Measurements from ENCODE around the gene NACC1. TPM values are rescaled to one million over a fixed set of nuclear protein-coding genes. Genes with fewer than 3 reads are reported as not detected.

The NACC1 gene
- 100 to 1,000 TPM; 116 to 119 TPM for total RNA-seq

DNA sequence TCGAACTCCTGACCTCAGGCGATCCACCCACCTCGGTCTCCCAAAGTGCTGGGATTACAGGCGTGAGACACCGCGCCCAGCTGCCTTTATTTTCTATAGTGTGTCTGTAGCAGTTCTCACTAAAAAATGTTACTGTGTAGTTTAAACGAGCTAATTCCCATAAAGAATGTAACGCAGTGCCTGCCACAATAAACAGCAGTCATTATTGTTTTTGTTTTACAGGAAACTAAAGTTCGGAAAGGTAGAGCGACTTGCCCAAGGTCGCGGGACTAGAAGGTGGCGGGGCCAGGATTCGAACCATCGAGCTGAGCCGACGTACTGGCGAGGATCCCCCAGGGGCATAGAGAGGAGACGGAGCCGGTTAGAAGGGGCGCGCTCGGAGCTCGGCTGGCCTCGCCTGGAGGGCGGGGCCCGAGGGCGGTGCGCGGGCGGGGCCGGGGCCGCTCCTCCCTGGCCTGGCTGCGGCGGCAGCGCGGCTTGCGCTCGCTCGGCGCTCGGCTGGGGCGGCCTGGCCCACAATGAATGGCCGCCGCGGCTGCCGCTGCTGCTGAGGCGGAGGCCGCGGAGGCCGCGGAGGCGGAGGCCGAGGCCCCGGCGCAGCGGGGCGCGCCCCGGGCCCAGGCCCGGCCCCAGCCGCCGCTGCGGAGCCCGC, at the start of gene NACC1:
NACC1 (plus strand) TSS at position 493 of the 652 bp plus-strand sequence. CDS start 16,944 bp downstream, outside the sequence.
- POLR2A ChIA-PET = interaction anchor here (0.6 to 2.8 kb wide), 8 partner anchors 10 to 50 kb away, joined by 3 to 35 read pairs (median 5); no protein-coding TSS in a partner anchor

GRCh38 chr19:13069415-13070359, 48.4 kb upstream of the NACC1 start:
- POLR2A ChIA-PET = no interaction called here

More for the DNA sequence above, at the start of gene NACC1:
- CTCF ChIA-PET = interaction anchor here (0.7 to 3.8 kb wide), 11 partner anchors 10 to 152 kb away, joined by 3 to 15 read pairs (median 4); partner anchors contain the start of genes IER2 and STX10

GRCh38 chr19:13070425-13071140, 47.5 kb upstream of the NACC1 start:
- CTCF ChIA-PET = interaction anchor here (1.4 to 1.7 kb wide), 2 partner anchors 10 to 23 kb away, joined by 3 to 5 read pairs; no protein-coding TSS in a partner anchor
- POLR2A ChIA-PET = interaction anchor here (0.6 kb wide), 1 partner anchor 271 kb away, joined by 9 read pairs; no protein-coding TSS in a partner anchor

More at GRCh38 chr19:13069415-13070359, 48.4 kb upstream of the NACC1 start:
- CTCF ChIA-PET = interaction anchor here (1.4 to 1.7 kb wide), 2 partner anchors 9 to 24 kb away, joined by 3 to 5 read pairs; no protein-coding TSS in a partner anchor

DNA sequence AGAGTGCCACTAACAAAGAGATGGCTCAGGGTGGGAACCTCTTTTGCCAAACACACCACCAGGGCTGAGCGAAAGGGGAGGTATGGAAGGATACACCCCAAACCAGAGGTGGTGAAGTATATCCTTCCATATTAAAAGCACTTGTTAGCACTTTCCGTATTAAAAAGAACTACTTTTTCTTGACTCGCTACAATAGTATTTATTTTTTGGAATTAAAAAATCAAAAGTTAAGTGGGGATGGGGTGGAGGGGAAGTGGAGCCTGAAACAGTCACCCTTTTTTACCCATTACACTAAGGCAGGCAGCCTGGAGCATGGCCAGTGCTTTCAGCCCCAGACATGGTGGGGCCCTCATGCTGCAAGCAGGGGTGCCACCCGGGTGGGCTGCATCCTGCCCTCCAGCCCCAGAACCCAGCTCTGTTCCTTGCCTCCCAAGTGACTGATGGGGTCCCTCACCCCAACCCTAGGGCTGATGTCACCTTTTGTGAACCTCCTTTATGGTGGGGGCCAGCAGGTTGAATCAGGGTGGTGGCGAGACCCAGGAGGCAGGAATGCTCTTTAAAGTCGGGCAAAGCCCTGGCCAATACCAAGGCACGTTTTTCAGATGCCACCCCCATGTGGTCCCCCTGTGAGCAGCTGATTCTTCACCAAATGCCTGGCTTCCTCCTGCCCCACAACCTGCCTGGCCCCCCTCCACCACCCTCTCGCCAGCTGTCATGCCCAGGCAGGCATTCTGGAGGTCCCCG, 46.4 kb upstream of the NACC1 start:
- CTCF ChIA-PET = no interaction called here
- POLR2A ChIA-PET = no interaction called here

DNA sequence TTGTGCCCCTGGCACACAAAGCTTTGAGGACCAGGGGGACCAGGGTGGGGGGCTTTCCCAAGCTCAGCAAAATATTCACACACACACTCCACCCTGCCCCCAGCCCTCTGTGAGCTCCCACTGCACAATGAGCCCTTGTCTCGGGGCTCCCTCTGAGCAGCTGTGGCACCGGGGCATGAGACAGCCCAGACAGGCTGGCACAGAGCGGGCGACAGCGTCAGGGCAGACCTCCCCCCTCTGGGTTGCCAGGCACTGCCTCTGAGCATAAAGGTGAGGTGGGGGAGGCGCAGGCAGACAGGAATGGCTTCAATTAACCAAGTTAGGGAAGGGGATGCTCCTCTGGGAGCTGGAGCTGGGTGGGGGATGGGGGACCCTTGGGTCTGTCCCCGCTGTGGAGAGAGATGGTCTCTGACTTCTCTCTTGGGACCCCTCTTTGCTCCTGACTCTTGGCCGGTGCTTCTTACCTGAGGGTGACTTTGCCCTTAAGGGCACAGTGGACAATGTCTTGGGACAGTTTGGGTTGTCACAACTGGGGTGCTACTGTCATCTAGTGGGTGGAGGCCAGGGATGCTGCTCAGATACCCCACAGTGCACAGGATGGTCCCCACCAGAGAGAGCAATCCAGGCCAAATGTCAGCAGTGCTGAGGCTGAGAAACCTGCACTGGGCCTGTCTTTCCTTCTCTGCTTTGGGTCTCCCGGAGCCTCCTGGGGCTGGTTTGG, 45.7 kb upstream of the NACC1 start:
- POLR2A ChIA-PET = no interaction called here
- CTCF ChIA-PET = interaction anchor here (1.1 to 2.5 kb wide), 2 partner anchors 11 to 21 kb away, joined by 3 to 10 read pairs; no protein-coding TSS in a partner anchor

GRCh38 chr19:13073263-13073662, 44.8 kb upstream of the NACC1 start:
- ChIA-PET POLR2A (no interaction called here), CTCF (interaction anchor here (1.1 to 2.5 kb wide), 4 partner anchors 12 to 96 kb away, joined by 3 to 10 read pairs (median 5); no protein-coding TSS in a partner anchor)

- POLR2A ChIA-PET = no interaction called here
Measured at GRCh38 chr19:13074378-13074777, 43.7 kb upstream of the NACC1 start.

GRCh38 chr19:13076320-13076719, 41.7 kb upstream of the NACC1 start:
- ChIA-PET POLR2A (no interaction called here), CTCF (interaction anchor here (0.5 kb wide), 1 partner anchor 197 kb away, joined by 3 read pairs; no protein-coding TSS in a partner anchor)

More at GRCh38 chr19:13074378-13074777, 43.7 kb upstream of the NACC1 start:
- CTCF ChIA-PET = interaction anchor here (0.7 to 2.5 kb wide), 5 partner anchors 12 to 114 kb away, joined by 3 to 10 read pairs (median 4); no protein-coding TSS in a partner anchor

DNA sequence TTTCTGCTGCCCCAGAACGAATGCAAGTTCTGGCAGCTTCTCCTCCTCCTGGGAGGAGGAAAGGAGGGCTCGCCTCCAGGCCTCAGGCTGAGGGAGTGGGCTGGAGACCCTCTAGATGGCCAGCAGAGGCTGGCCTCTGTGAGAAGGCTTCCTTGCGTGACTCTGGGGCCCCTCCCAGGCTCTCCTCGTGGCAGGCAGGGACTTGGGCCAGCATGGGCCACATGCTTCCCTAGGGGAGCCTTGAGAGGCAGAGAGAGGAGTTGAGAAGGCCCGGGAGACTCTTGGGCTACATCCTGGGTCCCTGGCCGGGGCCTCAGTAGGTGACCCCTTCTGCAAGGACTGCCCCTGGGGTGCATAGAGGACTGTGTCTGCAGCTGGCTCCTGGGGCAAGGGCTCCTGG, 41.3 kb upstream of the NACC1 start:
- ChIA-PET CTCF (no interaction called here), POLR2A (no interaction called here)

- CTCF ChIA-PET = interaction anchor here (2.7 kb wide), 1 partner anchor 17 kb away, joined by 10 read pairs; no protein-coding TSS in a partner anchor
- POLR2A ChIA-PET = no interaction called here
Measured at GRCh38 chr19:13077240-13077639, 40.8 kb upstream of the NACC1 start.

DNA sequence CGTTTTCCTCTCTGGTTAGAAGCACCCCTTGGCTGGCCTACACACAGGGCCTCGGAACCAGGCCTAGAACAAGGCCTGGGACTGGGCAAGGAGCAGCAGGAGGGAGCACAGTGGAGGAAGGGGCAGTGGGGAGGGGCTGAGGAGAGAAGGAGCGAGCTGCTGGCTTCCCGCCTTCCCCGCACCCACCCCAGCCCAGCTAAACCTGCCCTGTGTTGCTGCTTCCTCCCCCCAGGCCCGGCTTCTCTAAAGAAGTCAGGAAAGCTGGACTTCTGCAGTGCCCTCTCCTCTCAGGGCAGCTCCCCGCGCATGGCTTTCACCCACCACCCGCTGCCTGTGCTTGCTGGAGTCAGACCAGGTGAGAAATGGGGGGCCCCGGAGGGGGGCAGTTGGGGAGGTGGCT, 39.7 kb upstream of the NACC1 start:
- POLR2A ChIA-PET = no interaction called here
- CTCF ChIA-PET = interaction anchor here (1.4 to 2.7 kb wide), 2 partner anchors 16 to 17 kb away, joined by 4 to 10 read pairs; no protein-coding TSS in a partner anchor

- POLR2A ChIA-PET = no interaction called here
- CTCF ChIA-PET = interaction anchor here (1.4 to 2.7 kb wide), 2 partner anchors 15 to 18 kb away, joined by 4 to 10 read pairs; no protein-coding TSS in a partner anchor
Measured at GRCh38 chr19:13078897-13079541, 39.0 kb upstream of the NACC1 start.

DNA sequence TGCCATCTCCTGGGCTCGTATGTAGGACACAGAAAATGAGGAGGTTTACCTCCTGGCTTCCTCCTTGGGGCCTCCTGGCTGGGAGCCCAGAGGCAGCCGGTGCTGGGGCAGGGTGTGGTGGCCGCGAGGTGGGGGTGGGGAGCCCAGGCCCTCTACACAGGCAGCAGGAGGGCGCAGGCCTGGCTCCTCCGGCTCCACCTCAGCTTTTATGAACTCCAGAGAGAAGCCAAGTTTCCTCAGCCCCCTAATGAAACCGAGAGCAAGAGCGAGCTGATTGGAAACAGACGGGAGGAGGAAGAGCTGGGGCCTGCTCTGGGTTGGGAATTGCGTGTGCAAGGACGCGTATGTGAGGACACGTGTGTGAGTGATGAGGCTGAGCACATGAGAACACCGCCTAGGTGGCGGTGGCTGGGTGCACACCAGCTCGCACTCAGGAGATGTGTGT, 38.5 kb upstream of the NACC1 start:
- CTCF ChIA-PET = interaction anchor here (1.3 to 2.7 kb wide), 3 partner anchors 15 to 102 kb away, joined by 4 to 10 read pairs (median 4); no protein-coding TSS in a partner anchor

DNA sequence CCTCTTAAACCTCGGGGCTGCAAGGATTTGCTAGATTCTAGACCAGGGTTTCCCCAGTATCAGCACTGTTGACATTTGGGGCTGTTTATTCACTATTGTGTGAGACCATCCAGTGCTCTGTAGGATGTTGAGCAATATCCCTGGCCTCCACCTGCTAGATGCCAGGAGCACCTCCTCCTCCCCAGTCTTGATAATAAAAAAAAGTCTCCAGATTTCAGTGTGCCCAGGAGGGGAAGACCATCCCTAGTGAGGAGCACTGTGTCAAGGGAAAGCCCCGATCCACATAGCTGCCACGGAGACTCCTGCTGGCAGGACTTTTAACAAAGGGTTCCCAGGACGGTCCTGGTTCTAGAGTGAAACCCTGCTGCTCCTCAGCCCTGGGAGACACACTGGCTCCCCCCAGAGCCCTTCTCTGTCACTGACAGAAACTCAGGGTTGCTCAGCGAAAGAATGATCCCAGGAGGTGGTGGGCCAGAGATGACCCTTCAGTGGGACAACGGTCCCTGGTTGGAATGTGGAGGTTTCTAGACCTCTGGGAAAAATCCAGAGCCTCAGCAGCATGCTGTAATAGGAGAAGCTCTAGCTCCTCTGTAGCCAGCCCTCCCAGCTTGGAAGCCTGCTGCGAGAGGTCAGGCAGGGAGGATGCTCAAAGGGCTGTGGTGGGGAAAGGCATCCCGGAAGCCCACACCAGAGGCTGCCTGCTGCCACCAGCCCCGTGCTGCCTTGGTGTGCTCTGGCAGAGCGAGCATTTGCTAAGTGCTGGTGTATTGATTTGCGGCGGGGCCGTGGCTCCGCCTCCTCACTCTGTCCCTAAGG, 35.7 kb upstream of the NACC1 start:
- POLR2A ChIA-PET = no interaction called here
- CTCF ChIA-PET = no interaction called here

More for the DNA sequence above, 38.5 kb upstream of the NACC1 start:
- POLR2A ChIA-PET = no interaction called here

- ChIA-PET CTCF (no interaction called here), POLR2A (no interaction called here)
Measured at GRCh38 chr19:13083008-13083404, 35.1 kb upstream of the NACC1 start.

GRCh38 chr19:13083627-13084026, 34.4 kb upstream of the NACC1 start:
- ChIA-PET POLR2A (no interaction called here), CTCF (interaction anchor here (0.9 to 1.0 kb wide), 3 partner anchors 10 to 118 kb away, joined by 3 read pairs; no protein-coding TSS in a partner anchor)

All from activated CD8-positive, alpha-beta memory T cell treated with anti-CD3 and anti-CD28 coated beads for 36 hours (primary cell).